Activated CD4-positive, alpha-beta T cell treated with anti-CD3 and anti-CD28 coated beads, Interleukin-2, amount 50 U/mL, for 48 hours (primary cell): ENCODE data around the gene CPD.
A peak's percentile ranks its signal among the peaks of the same experiment; 100 is the strongest.
"Not testable (repeated sequence)": the region's sequence is repeated elsewhere in the genome, so short reads cannot be mapped to it uniquely, and the experiment has no call there.

Experiments
- DNase-seq, 2 experiments: peaks; one replicate each; pipeline ENCODE4 v3.0.0-alpha.2; 2020

The CPD gene

GRCh38 chr17:30436729-30437128 is 58.0 kb downstream of the CPD start:
- no peak for DNase-seq

GRCh38 chr17:30443721-30444120 is 65.0 kb downstream of the CPD start:
- DNase-seq = no peak

GRCh38 chr17:30446640-30447039 is 67.9 kb downstream of the CPD start:
- not testable (repeated sequence) for DNase-seq

GRCh38 chr17:30449480-30449879 is 70.8 kb downstream of the CPD start:
- DNase-seq = no peak

GRCh38 chr17:30450125-30451027 is 71.6 kb downstream of the CPD start:
- no peak for DNase-seq

- no peak for DNase-seq
Measured at GRCh38 chr17:30454635-30455034, 75.9 kb downstream of the CPD start.

- no peak for DNase-seq
Measured at GRCh38 chr17:30458371-30458770, 79.6 kb downstream of the CPD start.

- DNase-seq = not testable (repeated sequence)
Measured at GRCh38 chr17:30458797-30459413, 80.2 kb downstream of the CPD start.

- DNase-seq = no peak
Measured at GRCh38 chr17:30468465-30468864, 89.7 kb downstream of the CPD start.

- no peak for DNase-seq
Measured at GRCh38 chr17:30472238-30472890, 93.6 kb downstream of the CPD start.

- no peak for DNase-seq
Measured at GRCh38 chr17:30475206-30475605, 96.5 kb downstream of the CPD start.

GRCh38 chr17:30476726-30477082 is 98.0 kb downstream of the CPD start:
- DNase-seq = peak; percentile 25 to 28

GRCh38 chr17:30477083-30477773 is 98.5 kb downstream of the CPD start, which contains the start of gene GOSR1:
GOSR1 (plus strand) TSS chr17:30477408; CDS start chr17:30477434, 26 bp downstream.
- peak; percentile 92 to 94 for DNase-seq

- no peak for DNase-seq
Measured at GRCh38 chr17:30477774-30478115, 99.0 kb downstream of the CPD start.

GRCh38 chr17:30482555-30482954 is 103.8 kb downstream of the CPD start:
- no peak for DNase-seq

GRCh38 chr17:30483159-30483558 is 104.4 kb downstream of the CPD start:
- no peak for DNase-seq

- DNase-seq = no peak
Measured at GRCh38 chr17:30493780-30494179, 115.1 kb downstream of the CPD start.

- DNase-seq = no peak
Measured at GRCh38 chr17:30495586-30495985, 116.9 kb downstream of the CPD start.

- no peak for DNase-seq
Measured at GRCh38 chr17:30503558-30503957, 124.8 kb downstream of the CPD start.

- no peak for DNase-seq
Measured at GRCh38 chr17:30505868-30506417, 127.2 kb downstream of the CPD start.

GRCh38 chr17:30506481-30506880 is 127.8 kb downstream of the CPD start:
- DNase-seq = no peak

GRCh38 chr17:30513346-30513745 is 134.6 kb downstream of the CPD start:
- DNase-seq = no peak
